RKO (cell line): ENCODE results near the gene DTNBP1.
"Not testable (repeated sequence)": the region's sequence is repeated elsewhere in the genome, so short reads cannot be mapped to it uniquely, and the experiment has no call there.

Source experiments
- DNase-seq: peaks from one replicate; pipeline ENCODE4 v3.0.0-alpha.2; 2016; ENCODE audit warnings: low spot score

Gene DTNBP1

DNA sequence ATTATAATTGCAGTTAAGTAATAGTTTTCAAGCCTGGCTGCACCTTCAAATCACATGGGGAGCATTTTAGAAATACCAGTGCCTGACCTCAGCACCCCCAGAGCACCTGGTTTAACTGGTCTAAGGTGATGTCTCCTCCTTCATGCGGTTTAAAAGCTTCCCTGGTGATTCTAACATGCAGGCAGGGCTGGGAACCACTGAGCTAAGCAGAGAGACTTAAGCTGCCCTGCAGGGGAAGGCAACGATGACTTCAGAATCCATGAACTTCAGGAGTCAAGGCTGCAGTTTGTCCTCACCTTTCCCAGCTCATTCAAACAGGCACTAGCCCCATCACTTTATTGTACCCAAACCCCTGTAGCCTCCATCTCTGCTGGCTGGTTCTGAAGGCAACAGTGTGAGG is 6.1 kb upstream of the DTNBP1 start:
- no peak for DNase-seq

DNA sequence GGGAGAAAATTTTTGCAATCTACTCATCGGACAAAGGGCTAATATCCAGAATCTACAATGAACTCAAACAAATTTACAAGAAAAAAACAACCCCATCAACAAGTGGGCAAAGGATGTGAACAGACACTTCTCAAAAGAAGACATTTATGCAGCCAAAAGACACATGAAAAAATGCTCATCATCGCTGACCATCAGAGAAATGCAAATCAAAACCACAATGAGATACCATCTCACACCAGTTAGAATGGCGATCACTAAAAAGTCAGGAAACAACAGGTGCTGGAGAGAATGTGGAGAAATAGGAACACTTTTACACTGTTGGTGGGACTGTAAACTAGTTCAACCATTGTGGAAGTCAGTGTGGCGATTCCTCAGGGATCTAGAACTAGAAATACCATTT is 4.1 kb upstream of the DTNBP1 start:
- DNase-seq = not testable (repeated sequence)

DNA sequence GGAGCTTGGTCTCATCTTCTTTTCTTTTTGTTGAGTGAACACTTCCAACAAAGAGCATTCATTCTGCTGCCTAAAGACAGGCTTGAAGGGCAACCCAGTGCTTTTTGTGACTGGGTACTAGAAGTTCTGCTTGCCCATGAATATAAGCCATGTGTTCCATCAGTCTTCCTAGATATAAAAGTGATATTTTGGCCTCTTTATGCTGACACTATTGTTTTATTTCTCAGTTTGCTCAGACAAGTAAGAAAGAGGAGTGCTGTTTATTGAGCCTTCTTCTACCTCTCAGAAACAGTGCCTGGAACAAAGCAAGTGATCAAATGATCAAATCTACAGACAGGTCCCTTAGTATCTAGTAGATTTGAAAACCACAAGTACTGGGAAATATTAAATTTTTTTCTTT is 2.4 kb upstream of the DTNBP1 start:
- no peak for DNase-seq

DNA sequence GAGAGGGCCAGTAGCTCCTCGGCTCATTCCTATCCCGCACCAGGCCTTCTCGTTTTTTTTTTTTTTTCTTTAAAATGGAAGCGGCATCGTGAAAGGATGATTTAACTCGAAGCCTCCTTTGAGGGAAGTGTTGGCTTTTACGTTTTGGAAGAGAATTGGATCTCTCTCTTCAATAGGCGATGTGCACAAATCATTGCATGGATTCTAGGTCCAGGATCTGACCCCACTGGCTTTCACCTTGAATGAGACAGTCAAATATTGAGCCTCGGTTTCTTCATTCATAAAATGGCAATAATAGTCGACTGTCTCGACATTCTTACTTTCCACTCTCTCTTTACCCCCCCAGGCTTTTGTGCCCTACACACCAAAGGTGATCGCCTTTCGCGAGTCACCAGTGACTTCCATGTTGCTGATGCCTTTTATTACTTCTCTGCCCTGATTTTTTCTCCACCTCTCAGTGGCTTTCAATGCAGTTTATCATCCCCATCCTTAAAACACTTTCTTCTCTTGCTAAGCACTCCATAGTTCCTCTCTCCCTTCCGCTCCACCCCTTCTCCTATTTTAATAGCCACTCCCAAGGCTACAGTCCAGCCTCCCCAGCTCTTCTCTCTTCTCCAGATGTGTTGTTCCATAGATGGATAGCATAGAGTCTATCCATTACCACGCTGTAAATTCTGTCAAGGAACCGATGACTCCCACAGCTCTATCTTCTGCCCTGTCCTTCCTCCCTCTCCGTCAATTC is 473 bp upstream of the DTNBP1 start:
- no peak for DNase-seq

DNA sequence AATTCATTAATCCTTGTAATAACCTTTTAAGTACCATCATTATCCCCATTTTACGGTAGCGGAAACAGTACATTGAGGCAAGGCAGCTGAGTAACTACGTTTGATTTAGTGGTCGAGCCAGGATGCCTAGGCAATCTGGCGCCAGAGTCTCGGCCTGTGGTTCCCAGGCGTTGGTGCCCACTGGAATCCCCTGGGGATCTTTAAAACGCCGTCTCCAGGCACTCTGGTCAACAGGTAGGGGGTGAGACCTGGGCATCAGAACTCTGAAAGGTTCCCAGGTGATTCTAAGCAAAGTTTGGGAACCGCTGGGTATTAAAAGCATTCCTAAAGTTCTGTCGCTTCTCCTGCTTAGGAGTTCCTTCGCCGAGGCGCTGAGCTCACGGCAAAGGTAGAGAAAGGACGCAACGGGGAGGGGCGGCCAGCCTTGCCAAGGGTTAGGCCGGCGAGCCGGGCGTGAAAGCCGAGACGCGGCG is 939 bp downstream of the DTNBP1 start:
- no peak for DNase-seq

DNA sequence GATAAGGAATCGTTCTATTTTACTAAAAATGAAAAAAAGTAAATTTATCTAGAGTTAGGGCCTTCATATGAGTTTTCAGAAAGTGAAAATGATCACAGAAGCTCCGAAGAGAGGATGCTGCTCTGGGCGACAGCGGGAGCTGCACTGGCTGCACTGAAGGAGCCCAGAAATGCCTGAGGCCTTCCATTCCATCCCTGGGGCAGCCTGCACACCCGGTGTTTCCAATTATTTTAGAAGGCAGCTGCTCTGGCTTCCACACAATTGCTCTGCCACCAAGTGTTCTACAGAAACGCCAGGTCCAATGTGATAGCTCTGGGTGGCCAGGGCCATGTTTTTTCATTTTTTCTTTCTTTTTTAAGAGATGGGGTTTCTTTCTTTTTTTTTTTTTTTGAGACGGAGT is 3.6 kb downstream of the DTNBP1 start:
- DNase-seq = no peak

DNA sequence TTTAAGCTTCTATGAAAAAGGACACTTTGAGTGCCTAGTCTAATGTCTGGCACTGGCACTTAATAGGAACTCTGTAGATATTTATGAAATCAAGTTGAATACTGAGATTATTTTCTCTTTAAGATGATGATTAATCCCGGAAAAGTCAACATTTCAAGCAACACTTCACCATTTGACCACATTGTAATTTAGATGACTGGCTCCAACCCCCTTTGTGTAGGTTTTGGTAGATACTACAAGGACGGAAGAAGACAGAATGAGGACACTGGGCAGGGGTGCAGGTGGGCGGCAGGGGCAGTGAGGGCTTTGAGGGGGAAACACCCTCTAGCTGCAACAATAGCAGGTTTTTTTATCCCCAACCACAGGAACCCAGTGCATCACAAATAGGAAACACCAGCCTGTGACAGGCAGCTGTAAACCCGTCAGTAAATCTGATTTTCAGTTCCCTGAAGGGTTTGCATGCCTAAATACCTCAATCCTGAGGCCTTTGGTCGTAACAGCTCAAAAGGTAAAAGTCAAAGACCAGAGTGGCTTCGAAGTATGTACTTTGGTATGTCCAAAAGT is 4.6 kb downstream of the DTNBP1 start:
- no peak for DNase-seq

DNA sequence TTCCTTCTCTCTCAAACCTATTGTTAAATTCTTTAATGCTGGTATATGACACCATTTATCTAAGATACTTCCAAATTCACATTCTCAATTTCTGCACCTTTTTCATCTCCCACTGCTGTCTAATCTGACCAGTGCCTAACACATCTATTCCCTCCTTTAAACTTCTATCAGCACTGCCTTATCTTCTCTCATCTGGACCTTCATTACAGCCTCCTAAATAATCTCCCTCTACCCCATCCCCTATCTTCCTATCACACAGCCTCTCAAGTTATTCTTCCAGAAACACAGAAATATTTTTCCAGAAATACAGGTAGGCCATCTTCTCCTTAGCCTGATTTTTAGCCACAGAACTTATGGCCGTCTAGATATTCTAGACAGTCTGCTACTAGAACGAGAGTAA is 5.5 kb downstream of the DTNBP1 start:
- no peak for DNase-seq

DNA sequence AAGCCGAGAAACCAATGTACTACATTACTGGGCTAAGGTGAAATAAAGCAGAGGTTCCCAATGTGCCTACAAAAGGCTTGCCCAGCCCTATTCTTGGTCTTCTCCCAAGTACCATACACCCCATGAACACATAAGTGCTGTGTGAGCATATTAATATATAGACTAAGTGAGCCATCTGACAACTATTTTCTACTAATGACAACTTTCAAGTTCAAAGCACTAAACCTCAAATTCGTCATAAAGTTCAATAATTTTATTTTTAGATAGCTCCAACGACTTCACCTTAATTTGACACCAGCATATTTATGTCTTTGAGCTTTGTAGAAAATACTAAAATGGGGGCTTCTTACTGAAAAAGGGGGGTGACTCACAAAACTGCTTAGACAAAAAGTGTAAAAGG is 6.7 kb downstream of the DTNBP1 start:
- DNase-seq = no peak

DNA sequence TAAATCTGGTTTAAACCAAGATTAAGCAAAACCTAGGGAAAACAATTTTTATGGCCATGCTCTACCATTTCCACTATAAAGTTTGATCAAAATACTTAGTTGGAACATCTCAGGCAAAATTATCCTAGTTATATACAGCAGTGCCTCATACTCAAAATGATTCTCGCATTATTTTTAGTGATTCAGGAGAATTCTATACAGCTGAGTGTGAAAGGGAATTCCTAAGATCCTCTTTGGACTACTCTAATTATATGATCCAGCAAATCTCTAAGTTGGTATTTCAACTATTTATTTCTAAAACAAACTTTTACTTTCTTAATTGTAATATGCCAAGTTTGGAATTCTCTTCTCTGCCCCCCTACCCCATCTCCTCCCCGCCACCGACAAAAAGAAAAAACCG is 8.6 kb downstream of the DTNBP1 start:
- DNase-seq = no peak

DNA sequence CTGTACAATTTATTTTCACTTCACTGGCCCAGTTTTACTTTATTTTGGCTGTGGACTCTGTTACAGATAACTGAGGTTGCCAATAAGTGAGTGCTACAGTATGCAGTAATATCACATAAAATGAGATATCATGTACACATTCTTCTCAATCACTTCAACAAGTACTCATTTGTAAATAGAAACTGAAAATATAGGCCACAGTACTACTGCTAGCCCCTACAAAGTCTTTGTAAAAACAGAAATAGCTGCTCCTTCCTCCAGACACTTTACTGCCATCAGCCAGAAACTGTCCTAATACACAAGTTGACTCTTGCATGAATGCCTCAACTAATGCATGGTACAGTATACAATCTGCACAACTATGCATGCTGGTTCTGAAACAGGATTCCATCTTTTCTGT is 9.2 kb downstream of the DTNBP1 start:
- no peak for DNase-seq

DNA sequence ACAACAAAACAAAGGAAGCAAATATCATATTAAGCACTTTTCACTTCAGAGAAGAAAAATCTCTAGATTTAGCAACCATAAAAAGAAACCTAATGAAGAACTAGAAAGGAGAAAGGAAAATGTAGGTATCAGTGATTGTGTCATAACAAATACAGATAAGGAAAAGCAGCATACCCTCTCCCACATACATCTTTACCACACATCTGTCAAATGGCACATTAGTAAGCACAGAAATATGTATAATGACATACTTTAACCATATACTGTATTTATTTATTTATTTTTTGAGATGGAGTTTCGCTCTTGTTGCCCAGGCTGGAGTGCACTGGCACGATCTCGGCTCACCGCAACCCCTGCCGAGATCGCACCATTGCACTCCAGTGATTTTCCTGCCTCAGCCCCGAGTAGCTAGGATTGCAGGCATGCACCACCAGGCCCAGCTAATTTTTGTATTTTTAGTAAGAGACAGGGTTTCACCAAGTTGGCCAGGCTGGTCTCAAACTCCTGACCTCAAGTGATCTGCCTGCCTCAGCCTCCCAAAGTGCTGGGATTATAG is 12.7 kb downstream of the DTNBP1 start:
- DNase-seq = not testable (repeated sequence)

DNA sequence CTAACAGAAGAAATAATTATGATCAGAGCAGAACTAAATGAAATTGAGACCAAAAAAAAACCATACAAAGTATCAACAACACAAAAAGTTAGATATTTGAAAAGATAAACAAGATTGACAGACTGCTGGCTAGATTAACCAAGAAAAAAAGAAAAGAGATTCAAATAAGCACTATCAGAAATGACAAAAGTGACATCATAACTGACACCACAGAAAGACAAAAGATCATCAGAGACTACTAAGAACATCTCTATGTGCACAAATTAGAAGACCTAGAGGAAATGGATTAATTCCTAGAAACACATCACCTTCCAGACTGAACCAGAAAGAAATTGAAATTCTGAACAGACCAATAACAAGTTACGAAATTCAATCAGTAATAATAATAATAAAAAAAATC is 17.9 kb downstream of the DTNBP1 start:
- no peak for DNase-seq

DNA sequence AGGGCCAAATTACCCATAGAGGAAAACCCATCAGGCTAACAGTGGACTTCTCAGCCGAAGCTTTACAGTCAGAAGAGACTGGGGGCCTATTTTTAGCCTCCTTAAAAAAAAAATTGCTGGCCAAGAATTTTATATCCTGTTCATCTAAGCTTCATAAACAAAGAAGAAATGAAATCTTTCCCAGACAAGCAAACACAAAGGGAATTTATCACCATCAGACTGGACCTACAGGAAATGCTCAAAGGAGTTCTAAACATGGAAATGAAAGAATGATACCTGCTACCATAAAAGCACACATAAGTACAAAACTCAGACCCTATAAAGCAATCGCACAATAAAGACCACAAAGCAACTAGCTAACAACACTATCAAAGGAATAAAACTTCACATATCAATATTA is 19.3 kb downstream of the DTNBP1 start:
- DNase-seq = no peak

DNA sequence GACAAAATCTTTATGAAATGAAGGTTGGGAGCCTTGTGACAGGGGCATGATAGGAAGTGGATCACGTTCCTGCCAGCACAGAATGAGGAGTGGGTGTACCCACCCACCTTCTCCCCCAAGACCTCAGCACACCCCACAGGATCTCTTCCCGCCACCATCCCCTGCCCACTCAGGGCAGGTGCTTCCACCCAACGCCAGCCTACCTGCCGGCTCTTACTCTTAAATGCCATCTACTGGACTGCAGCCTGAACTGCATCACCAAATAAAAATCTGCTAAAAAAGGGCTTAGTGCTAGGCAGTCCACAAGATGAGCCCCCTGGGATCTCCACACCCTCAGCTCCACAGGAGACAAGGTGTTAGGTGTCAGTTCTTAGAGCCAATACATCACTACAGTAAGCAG is 20.6 kb downstream of the DTNBP1 start:
- DNase-seq = peak; percentile 10

DNA sequence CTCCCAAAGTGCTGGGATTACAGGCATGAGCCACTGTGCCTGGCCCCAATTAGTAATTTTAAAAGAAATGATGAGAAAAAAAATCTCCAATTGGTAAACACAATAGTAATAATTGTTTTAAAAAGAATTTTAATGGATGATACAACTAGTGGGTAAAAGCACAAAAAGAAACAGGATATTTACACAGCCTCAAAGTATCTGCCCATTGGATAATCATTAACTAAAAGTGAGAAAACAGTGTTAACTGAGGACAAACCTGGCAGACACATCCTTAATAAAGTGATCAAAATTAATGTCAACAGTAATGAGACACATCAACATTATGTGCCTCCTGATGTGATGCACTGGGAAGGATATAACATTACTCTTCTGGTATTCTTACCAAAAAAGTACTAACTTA is 24.5 kb downstream of the DTNBP1 start:
- DNase-seq = no peak

DNA sequence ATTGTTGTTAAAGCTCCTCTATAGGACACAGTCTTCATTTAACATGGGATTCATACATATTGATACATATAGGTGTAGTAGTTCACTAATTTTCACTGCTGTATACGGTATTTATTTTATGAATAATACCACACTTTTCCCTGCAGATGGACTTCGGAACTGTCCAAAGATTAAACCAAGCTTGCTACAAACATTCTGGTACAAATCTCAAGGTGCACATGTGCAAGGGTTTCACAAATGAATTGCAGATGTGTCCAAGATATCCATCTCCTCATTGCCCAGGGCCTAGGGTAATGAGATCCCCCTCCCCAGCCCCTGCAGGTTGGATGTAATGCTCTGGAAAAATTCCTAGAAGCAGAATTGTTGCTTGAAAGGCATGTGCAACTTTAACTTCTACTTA is 31.4 kb downstream of the DTNBP1 start:
- no peak for DNase-seq

DNA sequence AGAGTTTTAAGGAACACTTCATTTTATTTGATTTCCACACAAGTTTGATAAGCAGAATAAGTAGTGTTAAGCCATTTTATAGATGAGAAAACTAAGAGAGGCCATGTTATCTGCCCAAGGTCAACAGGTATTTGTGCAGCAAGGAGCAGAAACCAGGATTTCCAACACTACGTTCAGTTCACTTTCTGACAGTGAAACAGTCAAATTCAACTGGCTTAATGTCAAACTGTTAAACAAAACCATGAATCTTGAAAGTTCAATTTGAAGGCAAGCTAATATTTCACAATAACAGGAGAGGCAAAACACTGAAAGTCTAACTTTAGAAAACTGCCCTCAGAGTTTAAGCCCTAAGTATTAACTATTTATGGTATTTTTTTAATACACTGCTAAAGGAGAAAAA is 32.6 kb downstream of the DTNBP1 start:
- DNase-seq = no peak

DNA sequence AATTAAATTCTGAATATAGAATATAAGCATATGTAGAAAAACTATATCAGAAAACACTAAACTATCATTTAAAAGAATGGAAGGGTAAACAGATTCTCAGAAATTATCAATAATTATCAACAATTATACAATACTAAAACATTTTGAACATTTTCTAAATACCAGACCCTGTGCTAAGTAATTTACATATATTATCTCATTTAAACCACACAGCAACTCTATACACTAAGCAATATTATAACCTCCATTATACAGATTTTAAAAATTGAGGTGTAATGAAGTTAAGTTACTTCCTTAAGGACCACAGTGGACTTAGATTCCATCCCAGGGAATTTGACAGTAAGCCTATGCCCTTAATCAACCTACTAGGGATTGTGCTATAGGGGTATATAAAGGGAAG is 33.3 kb downstream of the DTNBP1 start:
- DNase-seq = no peak

DNA sequence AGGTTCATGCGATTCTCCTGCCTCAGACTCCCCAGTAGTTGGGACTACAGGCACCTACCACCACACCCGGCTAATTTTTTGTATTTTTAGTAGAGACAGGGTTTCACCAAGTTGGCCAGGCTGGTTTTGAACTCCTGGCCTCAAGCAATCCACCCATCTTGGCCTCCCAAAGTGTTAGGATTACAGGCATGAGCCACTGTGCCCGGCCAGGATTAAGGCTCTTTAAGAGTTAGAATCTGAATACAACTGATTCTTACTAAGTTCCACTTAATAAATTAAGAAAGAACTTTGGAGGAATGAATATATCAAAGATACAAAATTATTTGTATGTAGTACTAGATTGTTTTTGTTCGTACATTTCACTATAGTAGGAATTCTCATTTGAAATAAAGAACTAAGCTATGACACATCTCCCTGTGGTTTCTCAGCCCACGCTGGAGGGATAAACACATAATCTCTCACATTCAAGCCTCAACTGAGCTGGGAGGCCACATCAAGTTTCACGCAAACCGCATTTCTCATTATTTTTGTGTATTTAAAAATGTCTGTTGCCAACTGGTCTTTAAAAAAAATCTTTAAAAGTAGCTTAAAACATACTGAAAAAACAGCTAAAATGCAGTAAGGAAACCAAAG is 34.2 kb downstream of the DTNBP1 start:
- no peak for DNase-seq

DNA sequence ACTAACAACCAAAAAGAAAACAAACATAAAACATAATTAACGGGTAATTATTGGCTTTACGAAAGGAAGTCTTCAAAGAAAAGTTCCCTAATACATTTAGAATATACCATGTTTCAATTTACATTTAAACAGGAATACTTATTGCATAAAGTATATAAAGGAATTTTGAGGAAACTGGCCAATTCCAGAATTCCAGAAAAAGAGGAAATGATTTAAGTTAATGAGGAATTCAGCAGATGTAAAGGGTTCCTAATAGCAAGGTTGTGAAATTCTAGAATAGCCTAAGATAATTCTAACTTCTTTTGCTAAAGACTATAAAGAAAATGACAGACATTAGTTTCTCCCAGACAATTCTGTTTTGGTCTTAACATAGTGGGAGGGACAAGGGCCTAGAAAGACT is 35.0 kb downstream of the DTNBP1 start:
- DNase-seq = no peak

DNA sequence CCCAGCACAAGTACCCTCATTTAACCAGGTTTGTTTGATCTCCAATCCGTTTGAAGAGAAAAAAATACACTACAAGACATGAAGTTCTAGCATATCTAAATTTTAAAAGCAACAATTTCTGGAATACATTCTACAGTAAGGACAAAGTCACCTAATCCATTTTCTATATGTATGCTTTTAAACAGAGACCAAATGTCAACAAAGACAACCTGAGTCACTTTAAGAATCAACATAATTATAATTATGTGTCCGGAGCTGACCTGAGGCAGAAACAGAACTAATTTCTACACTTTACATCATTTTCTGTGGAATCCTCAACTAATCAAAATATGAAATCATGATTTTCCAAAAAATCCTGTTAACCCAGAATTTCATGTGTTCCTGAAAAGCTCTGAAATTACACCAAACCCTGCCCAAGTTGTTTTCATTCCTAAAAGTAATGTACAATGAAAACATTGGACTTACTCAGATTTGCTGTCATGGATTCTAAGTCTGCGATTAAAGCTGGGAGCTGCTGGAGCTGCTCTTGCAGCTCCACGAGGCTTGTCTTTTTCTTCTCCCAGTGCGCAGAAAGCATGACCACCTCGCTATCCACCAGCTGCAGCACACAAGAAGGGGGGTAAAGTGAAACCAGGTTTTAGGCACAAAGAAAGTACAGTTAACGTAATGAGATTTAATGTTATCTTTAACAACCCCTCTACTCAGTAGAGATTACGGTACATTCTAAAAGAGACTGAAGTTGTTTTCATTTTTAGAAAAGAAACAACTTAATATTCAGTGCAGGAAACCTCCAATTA is 35.8 kb downstream of the DTNBP1 start:
- no peak for DNase-seq

DNA sequence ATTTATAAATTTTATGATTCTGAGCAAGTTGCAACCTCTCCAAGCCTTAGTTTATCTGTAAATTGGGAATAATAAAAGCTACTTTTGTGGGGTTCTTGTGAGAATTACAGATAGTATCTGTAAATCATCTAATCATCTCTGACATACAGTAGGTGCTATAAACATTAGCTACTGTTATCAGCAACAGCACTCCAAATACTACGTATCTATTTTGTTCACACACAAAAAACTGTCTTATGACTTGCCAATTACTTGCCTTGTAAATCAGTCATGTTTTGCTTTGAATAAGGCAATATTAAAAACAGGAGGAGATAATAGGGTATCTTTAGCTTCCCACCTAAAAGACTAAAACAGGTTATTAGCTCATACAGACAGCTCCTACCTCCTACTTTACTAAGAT is 36.7 kb downstream of the DTNBP1 start:
- no peak for DNase-seq
